HCEC 1CT (cell line): Measurements from ENCODE around the gene LRR1.
A peak's percentile ranks its signal among the peaks of the same experiment; 100 is the strongest.

Experiments used
- DNase-seq: peaks from one replicate; pipeline ENCODE4 v3.0.0-alpha.2; 2017

Gene LRR1

GRCh38 chr14:49634547-49635334 is 36.0 kb downstream of the LRR1 start, which contains the start of gene DNAAF2:
TSS of gene DNAAF2 (minus strand) at chr14:49635244. CDS start at chr14:49635149, 95 bp downstream.
- DNase-seq = peak; percentile 67

GRCh38 chr14:49636866-49637265 is 38.1 kb downstream of the LRR1 start:
- no peak for DNase-seq

- DNase-seq = no peak
Measured at GRCh38 chr14:49637534-49638078, 38.9 kb downstream of the LRR1 start.

- no peak for DNase-seq
Measured at GRCh38 chr14:49640540-49641417, 42.0 kb downstream of the LRR1 start.

GRCh38 chr14:49641697-49642129 is 43.0 kb downstream of the LRR1 start:
- no peak for DNase-seq

GRCh38 chr14:49642163-49642562 is 43.4 kb downstream of the LRR1 start:
- DNase-seq = no peak

- no peak for DNase-seq
Measured at GRCh38 chr14:49653508-49653907, 54.8 kb downstream of the LRR1 start.

GRCh38 chr14:49654511-49654910 is 55.8 kb downstream of the LRR1 start:
- DNase-seq = no peak

- DNase-seq = peak; percentile 2
Measured at GRCh38 chr14:49657500-49657899, 58.8 kb downstream of the LRR1 start.

- no peak for DNase-seq
Measured at GRCh38 chr14:49659526-49660455, 61.1 kb downstream of the LRR1 start.
